NCI-H187 (cell line): ENCODE data around the gene TPK1.
"Not testable (repeated sequence)": the region's sequence is repeated elsewhere in the genome, so short reads cannot be mapped to it uniquely, and the experiment has no call there.

ENCODE experiments used
- DNase-seq, 2 experiments: peaks; one replicate each; lab custom pipeline; 2025; lab: John Stamatoyannopoulos, UW

Gene TPK1

DNA sequence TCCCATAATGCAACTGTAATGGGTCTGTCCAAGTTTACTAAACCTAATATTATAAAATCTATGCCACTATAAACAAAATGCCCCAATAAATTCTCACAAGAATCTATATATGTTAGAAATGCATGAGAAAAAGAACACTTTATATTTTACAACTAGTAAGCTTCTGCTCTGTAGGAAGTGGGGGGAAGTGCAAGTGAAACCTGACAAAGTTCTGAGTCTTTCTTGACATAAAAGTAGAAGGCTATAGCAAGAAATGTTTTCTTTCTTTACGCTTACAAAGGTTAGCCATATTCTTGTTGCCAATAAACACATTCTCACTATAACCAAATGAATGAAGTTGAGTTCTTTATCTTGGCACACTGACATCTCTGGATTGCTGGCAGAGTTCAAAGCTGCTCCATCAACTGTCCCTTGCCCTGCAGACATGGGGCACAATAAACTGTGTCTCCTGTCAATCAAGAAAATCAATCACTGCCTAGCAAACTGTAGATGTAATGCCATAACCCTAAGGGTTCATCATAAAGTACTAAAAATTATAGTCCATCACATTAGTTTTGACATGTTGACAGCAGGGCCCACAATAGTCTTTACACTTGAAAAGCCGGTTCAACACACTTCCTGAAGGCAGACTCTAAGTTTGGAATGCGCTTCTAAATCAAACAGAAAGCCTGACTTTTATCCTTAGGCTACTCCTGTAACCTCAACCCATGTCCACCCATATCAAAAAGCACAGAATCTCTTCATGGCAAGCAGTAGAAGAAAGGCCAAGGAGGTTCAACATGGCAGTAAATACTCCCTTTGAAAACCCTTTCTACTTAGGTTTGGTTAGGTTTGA is 58.6 kb downstream of the TPK1 start:
- DNase-seq, result no peak

DNA sequence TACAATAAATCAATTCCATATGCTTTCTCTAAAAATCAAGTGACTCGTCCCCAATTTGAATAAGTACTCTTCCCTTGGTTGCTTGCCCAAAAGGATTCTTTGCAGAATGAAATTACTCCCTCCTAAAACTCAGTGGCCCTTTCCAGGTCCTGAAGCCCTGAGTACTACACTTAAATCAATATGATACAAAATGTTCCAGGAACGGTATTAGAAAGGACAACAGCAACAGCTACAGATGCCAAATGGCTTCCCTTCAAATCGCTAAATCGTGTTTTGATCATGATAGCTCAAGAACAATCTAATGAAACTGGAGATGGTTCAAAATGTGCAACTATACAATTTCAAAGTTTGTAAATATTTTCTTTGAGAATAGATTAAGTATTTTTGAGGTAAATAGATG is 59.4 kb downstream of the TPK1 start:
- no peak for DNase-seq

DNA sequence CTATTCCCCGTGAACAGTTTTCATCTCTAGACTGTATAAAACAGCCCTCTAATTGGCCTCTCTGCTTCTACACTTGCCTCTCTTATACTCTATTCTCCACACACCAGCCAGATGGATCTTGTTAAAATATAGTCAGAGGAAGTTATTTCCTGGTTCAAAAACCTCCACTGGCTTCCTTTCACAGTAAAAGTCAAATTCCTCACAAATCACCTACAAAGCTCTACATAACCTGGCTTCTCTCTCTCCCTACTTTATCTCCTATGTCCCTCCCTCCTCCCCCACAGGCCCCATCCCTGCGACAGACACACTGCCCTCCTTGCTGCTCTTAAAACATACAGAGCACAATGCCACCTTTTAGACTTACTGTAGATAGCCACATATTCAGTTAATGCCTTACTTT is 60.1 kb downstream of the TPK1 start:
- DNase-seq, result no peak

DNA sequence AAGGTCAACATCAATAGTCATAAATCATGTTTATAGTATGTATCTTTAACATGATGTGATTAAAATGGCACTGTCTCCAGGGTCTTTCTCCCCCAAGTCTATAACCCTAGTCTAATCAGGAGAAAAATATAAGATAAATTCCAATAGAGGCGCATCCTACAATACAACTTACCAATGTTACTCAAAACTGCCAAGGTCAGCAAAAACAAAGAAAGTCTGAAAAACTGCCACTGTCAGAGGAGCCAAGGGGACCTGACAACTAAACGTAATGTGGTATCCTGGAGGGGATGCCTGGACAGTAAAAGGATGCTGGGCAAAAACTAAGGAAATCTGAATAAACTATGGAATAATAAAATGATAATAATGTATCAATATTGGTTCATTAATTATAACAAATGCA is 63.9 kb downstream of the TPK1 start:
- no peak for DNase-seq

DNA sequence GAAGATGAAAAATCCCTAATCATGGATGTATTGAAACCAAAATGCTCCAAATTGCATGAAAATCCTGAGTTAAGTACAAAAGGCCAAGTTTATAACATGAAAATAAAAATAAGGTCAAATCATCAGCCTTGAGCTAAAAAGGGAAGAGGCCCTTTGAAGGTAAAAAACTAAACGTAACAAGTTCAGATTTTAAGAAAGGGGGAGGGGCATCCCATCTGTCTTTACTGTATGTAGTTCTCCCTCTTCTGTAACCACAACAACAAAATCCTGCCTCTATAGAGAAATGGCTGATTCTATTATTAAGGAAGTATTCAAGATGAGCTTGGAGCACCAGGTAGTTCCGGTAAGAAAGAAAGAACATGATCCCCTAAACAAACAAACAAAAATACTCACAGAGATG is 64.7 kb downstream of the TPK1 start:
- no peak for DNase-seq

DNA sequence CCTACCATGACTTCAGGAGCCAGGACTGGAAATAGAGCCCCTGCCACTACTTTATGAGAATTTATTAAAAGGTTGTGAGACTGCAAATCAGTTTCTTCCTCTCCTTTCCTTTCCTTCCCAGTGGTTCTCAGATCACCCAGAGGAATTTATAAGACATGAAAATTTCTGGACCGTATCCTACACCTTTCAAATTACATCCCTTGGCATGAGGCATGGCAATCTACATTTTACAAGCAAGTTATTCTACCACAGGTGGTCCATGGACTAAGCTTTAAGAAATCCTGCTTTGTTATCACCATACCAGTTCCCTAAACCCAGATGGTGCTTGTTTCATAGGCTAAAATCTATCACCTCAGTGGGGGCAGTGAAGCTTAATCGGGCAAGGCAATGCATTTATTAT is 66.5 kb downstream of the TPK1 start:
- DNase-seq, result no peak

DNA sequence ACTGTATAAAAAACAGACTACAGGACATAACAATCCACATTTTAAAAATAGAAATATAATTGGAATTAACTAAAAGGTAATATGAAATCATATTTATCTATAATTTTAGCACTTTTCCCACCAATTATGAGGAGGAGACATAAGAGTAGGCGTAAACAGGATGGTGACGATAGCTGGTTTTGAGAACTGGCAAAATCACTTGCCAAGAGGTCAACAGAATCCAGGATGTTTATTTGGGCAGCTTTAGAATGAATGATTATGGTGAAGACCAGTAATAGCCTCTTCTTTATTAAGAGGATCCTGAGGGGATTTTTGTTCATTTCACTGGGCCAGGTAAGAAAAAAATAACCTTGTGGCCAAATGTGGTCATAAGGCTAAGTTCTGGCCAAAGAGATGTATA is 67.2 kb downstream of the TPK1 start:
- no peak for DNase-seq

DNA sequence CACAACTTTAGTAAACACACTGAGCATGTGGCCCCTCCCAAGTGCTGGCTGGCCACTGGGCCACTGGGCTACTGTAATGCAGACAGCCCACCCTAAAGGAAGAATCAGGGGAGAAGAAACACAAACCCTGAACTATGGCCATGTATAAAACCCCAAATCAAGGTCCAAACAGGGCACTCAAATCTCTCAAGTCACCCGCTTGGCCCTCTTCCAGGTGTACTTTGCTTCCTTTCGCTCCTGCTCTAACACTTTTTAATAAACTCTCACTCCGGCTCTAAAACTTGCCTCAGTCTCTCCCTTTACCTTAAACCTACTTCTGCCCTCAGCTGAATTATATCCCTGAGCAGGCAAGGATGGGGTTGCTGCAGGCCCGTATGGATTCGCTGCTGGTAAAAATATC is 72.6 kb downstream of the TPK1 start:
- DNase-seq, result no peak

DNA sequence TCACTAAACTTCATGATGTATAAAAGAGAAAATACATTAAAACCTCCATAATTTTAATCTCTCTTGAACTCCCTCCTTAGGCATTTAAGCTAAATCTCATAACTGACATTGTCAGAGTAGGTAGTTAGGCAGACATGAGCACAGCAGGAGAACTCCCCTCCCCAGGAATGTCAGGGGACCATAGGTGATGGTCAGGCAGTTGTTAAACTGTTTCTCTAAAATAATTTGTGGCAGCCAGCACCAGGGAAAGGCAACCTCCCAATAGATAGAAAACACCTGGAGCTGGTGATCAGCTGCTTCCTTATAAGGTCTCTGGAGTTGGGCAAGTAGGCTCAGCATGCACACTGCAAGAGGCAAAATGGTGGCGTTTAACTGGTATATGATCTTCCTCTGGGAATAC is 73.0 kb downstream of the TPK1 start:
- DNase-seq, result no peak

DNA sequence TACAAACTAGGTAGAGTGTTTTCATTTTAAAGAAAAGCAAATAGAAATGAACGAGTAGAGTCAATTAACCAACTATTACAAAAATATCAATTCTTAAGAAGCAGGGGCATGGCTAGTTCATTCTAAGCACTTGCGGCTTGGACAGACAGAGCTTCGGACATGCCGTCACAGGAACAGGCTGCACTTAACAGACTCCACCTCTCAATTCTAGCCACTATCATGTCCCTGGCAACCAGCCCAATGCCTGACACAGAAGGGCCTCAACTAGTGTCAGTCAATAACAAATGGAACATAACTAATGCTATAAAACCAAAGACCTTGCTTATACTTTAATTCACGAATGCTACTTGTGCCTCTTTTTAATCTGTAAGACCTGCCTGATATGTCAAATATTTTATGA is 74.4 kb downstream of the TPK1 start:
- DNase-seq, result no peak

DNA sequence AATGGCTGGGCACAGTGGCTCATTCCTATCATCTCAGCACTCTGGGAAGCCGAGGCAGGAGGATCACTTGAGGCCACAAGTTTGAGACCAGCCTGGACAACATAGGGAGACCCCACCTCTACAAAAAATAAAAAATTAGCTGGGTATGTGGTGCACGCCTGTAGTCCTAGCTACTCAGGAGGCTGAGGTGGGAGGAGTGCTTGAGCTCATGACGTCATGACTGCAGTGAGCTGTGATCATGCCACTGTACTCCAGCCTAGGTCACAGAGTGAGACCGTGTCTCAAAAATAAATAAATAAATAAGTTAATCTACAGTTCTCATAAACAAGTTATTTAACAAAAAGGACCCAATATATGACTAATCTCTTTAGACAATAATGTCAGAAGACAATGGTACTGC is 76.2 kb downstream of the TPK1 start:
- DNase-seq, result no peak

DNA sequence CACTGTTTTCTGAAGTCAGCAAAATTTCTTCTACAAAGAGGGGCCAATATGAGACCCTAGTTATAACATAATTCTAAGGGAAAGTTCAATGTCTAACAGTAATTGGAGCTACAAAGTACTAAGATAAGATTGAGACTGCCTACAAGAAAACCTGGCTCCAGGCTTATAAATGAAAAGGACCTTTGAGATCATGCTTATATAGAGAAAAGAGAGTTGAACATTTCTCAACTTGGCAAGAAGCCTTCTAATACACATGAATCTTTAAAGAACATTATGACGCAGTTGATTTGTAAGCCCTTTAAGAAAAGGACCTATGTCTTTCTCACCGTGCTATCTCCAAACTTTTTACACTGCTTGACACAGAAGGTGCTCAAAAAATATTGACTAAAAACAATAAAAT is 87.9 kb downstream of the TPK1 start:
- no peak for DNase-seq

DNA sequence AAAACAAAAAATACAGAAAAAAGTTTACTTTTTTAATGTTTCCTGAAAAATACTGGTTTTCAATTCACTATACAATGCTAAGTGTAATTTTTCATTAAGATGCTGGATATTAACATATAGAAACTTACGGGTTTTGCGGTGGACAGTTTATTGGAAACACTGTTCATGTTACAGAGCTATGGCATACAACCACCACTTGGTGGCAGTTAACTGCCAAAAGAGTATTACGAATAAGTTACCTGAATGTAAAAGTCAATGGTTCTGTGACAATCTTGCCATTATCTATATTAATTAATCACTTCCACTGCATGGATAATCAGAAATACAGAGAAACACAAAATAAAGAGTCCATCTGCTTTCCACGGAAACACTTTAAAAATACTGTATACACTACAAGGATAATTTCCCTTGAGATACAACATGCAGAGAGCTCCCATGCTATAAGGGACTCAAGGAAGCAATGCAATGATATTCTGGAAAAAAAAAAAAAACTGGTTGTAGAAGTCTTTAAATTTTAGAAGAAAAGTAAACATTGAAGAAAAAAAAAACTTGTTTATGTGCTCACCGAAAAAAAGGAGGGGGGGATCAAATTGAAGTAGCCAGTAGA is 97.0 kb downstream of the TPK1 start:
- no peak for DNase-seq

DNA sequence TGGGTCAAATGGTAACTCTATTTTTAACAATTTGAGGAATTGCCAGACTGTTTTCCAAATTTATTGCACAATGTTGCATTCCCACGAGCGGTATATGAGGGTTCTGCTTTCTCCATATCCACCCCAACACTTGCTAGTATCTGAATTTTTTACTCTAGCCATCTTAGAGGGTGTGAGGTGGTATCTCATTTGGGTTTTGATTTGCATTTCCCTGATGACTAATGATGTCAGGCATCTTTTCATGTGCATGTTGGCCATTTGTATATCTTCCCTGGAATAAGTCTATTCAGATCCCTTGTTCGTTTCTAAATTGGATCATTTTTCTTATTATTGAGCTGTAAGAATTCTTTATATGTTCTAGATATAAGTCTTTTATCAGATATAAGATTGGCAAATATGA is 97.7 kb downstream of the TPK1 start:
- DNase-seq, result no peak

DNA sequence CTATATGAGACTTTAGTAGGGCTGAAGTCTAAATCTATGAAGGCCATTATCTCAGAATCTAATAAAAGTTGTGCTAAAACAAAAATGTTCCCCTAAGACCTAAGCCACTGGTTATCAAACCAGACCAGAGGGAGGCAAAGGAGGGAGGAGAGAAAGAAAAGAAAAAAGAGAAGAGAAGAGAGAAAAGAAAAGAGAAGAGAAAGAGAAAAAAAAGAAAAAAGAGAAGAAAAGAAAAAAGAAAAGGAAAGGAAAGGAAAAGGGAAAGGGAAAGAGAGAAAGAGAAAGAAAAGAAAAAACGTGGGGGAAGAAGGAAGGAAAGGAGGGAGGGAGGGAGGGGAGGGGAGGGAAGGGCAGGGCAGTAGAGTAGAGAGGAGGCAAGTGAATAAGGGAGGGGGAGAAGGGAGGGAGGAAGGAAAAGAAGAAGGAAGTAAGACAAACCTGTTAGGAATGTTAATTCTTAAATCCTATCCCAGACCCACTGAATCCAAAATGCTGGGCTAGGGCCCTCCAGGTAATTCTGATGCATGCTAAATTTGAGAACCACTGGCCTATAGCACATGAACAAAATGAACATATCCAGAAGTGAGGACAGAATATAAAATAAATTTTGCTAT is 98.9 kb downstream of the TPK1 start:
- no peak for DNase-seq

DNA sequence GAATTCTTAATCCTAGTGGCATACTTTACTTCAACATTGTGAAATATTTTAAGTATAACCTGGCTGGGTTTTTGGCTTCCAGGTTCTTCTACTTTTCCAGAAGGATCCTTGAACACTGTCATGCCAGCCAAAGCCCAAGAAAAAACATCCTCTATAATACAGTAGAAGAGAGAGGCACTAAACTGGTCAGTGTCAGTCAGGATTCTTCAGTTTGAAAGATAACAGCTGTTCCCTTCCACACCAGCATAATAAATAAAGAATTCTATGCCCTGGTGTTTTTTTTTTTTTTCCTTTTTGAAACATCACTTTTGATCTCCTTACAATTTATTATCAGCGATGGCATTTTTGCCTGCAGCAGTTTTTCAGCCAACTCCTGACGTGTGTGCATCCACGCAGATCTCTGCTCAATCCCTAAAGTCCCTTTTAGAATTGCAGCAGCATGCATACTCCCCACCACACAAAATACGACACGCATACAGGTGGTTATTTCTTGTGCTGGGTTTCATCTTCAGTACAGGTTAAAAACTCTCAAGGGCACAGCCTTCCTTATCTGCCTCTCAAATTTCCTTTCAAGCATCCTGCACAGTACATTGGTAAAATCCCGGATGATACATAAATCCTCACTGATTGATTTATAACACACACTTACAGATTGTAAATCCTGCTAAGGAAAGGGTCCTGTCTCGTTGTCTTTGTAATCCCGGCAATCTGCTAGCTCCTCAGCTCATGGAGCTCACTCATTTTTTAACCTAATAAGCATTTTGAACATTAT is 100.2 kb downstream of the TPK1 start:
- peak in 1 of 2 experiments; percentile 6 for DNase-seq

DNA sequence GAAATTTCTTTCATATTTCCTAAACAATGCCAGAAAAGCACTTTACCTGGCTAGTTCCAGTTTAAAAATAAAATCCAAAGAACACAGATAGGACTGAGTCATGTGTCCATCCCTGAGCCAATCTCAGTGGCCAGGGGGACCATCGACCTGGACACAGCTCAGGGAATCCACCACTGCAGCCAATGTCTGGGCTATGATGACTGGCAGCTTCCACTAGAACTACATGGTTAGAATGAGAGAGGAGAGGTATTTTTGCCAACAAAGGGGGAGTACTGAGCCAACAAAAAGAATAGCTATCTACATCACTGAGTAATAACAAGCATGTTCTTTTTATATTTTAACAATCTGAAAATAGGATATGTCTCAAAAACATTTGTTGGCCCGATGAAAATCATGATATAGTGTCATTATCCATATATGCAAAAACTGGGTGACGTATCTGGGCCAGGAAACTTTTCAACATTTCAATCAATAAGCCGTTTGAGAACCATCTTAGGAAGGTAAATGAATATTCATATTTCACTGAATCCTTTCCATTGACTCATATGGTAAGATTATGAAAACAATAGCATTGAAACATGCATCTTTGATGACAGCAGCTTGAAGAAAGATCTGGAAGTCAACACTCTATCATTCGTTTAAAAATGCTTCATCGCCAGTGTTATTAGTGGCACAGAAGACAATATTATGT is 104.0 kb downstream of the TPK1 start:
- DNase-seq, result no peak

DNA sequence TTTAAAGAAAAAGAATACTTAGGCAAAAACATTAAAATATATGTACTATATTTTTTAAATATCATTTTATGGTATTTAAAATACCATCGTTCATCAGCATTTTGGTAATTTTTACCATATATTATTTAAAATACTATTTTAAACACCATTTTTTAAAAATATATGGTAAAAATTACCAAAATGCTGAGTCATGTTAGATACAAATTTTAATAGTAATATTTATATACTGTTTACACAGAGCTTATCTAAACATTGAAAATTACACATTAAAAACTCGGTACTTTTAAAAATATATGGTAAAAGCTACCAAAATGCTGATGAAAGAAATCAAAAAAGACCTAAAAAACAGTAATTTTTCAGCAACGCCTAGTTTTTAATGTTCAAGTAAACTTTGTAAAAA is 105.6 kb downstream of the TPK1 start:
- no peak for DNase-seq

DNA sequence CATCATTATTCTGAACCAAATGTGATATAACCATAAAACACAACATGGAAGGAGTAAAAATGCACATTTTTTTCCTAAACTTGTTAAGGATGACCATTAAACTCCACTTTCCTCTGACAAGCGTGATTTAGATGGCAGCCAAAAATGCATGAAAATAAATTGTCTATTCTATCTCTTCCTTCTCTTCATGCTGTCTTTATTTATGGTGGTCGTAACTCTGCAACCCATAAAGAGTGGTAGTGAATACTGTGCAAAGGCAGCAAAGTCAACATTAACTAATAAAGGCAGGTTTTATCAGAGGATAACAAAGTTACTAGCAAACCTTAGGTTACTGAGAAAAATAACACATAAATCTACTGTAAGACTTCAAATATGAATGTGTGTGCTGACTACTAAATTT is 106.6 kb downstream of the TPK1 start:
- no peak for DNase-seq

DNA sequence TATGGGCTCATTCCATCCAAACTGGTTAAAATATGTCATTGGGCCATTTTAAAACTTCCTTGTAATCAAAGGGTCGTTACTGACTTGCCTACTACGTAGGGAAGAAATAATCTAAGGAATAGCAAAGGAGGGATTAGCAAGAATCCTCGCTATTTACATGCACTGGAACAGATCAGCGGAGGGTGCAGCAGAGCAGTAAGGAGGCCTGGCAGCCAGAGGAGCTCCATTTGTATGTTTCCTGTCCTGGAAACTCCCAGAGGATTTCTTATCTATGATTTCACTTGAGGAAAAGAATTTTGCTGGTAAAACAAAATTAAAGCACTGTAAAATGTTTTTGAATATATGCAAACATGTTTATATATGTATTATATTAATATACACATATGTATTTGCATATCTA is 107.3 kb downstream of the TPK1 start:
- DNase-seq, result no peak

DNA sequence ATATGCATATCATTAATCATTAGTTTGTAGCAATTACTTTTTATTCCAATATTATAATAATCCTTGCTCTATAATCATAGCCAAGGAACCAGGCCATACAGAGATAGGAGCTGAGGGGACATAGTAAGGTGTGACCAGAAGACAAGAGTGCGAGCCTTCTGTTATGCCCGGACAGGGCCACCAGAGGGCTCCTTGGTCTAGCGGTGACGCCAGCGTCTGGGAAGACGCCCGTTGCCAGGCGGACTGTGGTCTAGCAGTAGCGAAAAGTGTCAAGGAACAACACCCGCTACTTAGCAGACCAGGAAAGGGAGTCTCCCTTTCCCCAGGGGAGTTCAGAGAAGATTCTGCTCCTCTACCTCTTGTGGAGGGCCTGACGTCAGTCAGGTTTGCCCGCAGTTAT is 109.0 kb downstream of the TPK1 start:
- not testable (repeated sequence) for DNase-seq

DNA sequence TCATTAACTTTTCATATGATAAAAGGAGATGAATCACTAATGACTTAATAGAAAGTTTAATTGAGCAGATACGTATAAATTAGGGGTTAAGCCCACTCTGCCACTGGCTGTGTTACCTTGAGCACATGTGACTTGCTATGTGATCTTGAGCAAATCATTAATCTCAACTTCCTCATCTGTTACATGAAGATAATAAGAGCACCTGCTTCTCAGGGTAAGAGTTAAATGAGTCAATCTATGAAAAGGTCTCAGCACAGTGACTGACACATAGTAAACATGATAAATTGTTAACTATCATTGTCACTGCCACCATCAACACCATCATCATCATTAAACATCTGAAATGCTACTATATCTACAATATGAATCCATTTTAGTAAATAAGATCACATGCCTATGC is 110.8 kb downstream of the TPK1 start:
- DNase-seq, result no peak
